Small intestine (tissue), 7 donors: Measurements from ENCODE around the gene EIF2A. TPM values are rescaled to one million over a fixed set of nuclear protein-coding genes. Genes with fewer than 3 reads are reported as not detected.

ENCODE experiments used
- DNase-seq, 2 donors: peaks; one replicate each; pipeline versions ENCODE4 v3.0.0 to v3.0.0-alpha.2; 2013
- FAIRE-seq: peaks from 2 replicates; lab custom pipeline; 2012; peaks lifted over from hg19 to GRCh38; lab: Jason Lieb, UNC
- H3K27ac ChIP-seq, 3 donors: one replicate each; pipeline ENCODE4 v1.5.1; 2013; ENCODE audit warnings: low read length in 2 of 3, mild to moderate bottlenecking in 2 of 3, control low read depth in 1 of 3, inconsistent platforms in 1 of 3, low read depth in 1 of 3, moderate library complexity in 1 of 3
- H3K27me3 ChIP-seq, 3 donors: one replicate each; pipeline ENCODE4 v1.6.1; 2013; ENCODE audit warnings: low read length in 3 of 3, inconsistent platforms in 1 of 3; ENCODE audit not compliant: control insufficient read depth in 3 of 3, insufficient read depth in 3 of 3
- H3K36me3 ChIP-seq, 3 donors: one replicate each; pipeline ENCODE4 v1.6.1; 2013; ENCODE audit warnings: low read length in 3 of 3, inconsistent platforms in 1 of 3, low read depth in 1 of 3, mild to moderate bottlenecking in 1 of 3, moderate library complexity in 1 of 3; ENCODE audit not compliant: control insufficient read depth in 3 of 3, insufficient read depth in 2 of 3
- H3K4me1 ChIP-seq, 3 donors: one replicate each; pipeline ENCODE4 v1.6.1; 2013; ENCODE audit warnings: low read length in 2 of 3, inconsistent platforms in 1 of 3, low read depth in 1 of 3, mild to moderate bottlenecking in 1 of 3, moderate library complexity in 1 of 3; ENCODE audit not compliant: control insufficient read depth in 3 of 3, insufficient read depth in 2 of 3
- H3K4me3 ChIP-seq, 3 donors: one replicate each; pipeline ENCODE4 v1.5.1; 2013; ENCODE audit warnings: low read length in 3 of 3, control low read depth in 1 of 3, inconsistent platforms in 1 of 3, low read depth in 1 of 3, mild to moderate bottlenecking in 1 of 3, moderate library complexity in 1 of 3
- H3K9me3 ChIP-seq, 2 donors: one replicate each; pipeline ENCODE4 v1.6.1; 2013; ENCODE audit warnings: low read depth in 1 of 2, low read length in 1 of 2; ENCODE audit not compliant: control insufficient read depth in 2 of 2, insufficient read depth in 1 of 2
- WGBS, 3 donors: extraction: QIAGEN DNeasy Blood & Tissue Kit; methylation state at CpG; one replicate each; pipeline ENCODE4 v1.1.7; 2013; 5-methylcytosine and 5-hydroxymethylcytosine counted together
- polyA plus RNA-seq, 4 donors: library from polyadenylated mRNA; stranded (reverse) in 3 of 4; unstranded in 1 of 4; fragments of 200-250 nt in 3 of 4; fragments of 120-200 nt in 1 of 4; gene quantifications; one replicate each; pipeline versions ENCODE4 v1.2.1 to v1.2.3, GENCODE V29; 2013
- donor health status: healthy with polysubstance abuse.
- donor health status: control.
- donor health status: control.
- donor health status: Bipolar disorder and iron deficiency.
- donor health status: healthy.

The EIF2A gene
- polyA plus RNA-seq, 4 donors, result 65.1 to 135 (median 86.1) TPM

DNA sequence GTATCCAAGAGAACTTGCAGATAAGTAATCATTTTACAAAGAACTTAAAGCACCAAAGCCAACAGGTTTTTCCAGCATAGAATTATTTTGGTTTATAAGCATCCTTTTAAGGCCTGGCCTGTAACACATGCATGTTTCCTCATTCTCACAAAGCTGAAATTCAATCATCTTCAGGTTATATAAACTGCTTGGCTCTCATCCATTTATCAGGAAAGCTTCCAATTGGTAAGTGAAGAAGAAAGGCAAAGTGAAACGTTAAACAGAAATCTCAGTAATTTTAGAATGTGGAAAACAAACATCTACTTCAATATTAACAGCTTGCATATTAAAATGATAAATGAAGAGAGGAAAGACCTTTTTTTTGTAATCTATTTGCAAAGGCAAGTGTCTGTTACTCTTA, 1.9 kb upstream of the EIF2A start:
- no peak for FAIRE-seq
- Histone ChIP-seq H3K4me3 (peak overlapping the region in 2 of 3 donors; percentile 35 to 98), H3K27ac (peak overlapping the region in 1 of 3 donors; percentile 18), H3K27me3 (no peaks in the 10 kb centered on the region), H3K9me3 (no peaks in the 10 kb centered on the region), H3K36me3 (peaks cover 0 to 5% (median 0%) of the 10 kb centered on the region in 3 donors), H3K4me1 (peaks cover 3 to 12% (median 8%) of the 10 kb centered on the region in 3 donors)
- peak; percentile 18 to 20 for DNase-seq
- WGBS, 3 donors, result 0% methylated on average over 1 of the region's 1 CpG

DNA sequence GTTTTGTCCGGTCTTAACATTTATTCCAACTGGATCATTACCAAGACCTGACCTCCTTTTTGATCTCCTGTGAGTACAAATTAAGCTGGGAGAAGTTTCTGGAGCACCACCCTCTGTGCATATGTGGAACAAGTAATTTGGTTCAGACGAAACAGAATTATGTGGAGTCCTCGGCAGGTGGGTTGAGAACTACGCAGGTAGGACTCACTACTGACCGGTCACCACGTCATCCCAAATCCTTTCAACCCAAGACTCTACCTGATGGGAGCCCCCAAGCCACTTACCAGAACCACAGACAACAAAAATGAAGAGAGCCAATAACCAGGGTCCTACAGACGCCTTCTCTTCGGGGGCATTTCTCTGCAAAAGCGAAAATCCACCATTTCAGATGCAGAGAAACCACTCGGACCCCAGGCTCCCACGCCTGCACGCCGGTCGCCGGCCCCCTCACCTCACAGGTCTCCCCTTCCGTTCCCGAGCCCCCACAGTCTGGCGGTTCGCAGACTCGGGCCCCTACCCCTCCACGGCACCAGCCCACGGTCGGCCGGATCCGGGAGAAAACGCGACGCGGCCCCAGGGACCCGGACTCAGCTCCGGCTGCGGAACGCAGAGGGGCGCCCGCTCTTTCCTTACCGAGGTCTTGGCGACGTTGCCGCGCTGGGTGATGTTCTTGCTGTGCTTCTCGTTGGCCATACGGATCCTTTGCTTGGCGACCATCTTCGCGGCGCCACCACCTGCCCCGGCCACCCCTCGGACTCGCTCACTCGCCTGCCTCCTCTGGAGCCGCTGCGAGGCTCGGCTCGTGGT, 965 bp upstream of the EIF2A start:
- peaks cover 0 to 7% (median 0%) of the 10 kb centered on the region in 3 donors for H3K36me3 ChIP-seq
- peak overlapping the region; percentile 97 to 99 (median 99) for H3K27ac ChIP-seq
- H3K9me3 ChIP-seq, result no peaks in the 10 kb centered on the region
- 0 to 1% (median 0%) methylated on average over 52 to 54 of the region's 54 CpGs for WGBS, 3 donors
- DNase-seq (peak in 1 of 2 donors; percentile 37), FAIRE-seq (no peak)
- no peaks in the 10 kb centered on the region for H3K27me3 ChIP-seq
- H3K4me3 ChIP-seq, result peak overlapping the region; percentile 88 to 98 (median 93)
- H3K4me1 ChIP-seq, result peaks cover 3 to 12% (median 8%) of the 10 kb centered on the region in 3 donors

DNA sequence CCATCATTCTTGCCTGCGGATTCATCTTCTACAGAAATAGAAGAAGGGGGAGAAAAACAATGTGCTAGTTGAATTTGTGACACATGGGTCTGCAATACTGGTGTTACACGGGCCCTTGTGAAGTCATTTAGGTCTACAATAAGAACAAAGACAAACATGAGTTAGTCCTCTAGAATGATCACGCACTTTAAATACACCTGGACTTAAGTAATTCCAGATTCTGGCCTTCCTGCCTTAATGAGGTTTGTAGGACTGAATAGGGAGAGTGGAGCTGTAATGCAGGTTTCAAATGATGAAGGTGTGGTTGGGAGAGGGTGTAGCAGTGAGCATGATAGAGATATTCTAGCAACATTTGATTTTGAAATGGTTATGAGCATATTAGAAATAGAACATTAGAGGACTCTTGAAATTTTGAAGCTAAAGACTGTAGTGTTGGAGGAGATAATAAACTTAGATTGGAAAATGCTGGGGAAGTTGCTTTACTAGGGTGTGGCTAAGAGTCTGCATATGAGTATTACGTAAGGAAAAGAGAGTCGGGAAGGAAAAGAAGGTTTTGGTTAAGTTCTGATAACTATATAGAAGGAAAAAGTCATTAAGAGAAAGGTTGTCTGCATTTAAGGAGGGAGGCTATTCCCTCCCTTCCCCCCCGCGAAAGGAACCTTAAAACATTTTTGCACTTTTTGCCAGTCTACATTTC, 606 bp downstream of the EIF2A start:
- 8 to 20% (median 13%) methylated on average over 7 of the region's 7 CpGs for WGBS, 3 donors
- Histone ChIP-seq H3K27ac (peak overlapping the region; percentile 67 to 97 (median 96)), H3K4me1 (peaks cover 3 to 10% (median 8%) of the 10 kb centered on the region in 3 donors), H3K4me3 (peak overlapping the region; percentile 58 to 86 (median 63)), H3K36me3 (peaks cover 0 to 9% (median 0%) of the 10 kb centered on the region in 3 donors), H3K9me3 (no peaks in the 10 kb centered on the region), H3K27me3 (no peaks in the 10 kb centered on the region)
- DNase-seq (peak in 1 of 2 donors; percentile 38), FAIRE-seq (no peak)

- H3K27me3 ChIP-seq, result no peaks in the 10 kb centered on the region
- no peaks in the 10 kb centered on the region for H3K9me3 ChIP-seq
- no peak for DNase-seq
- H3K36me3 ChIP-seq, result peaks cover 4 to 25% (median 7%) of the 10 kb centered on the region in 3 donors
- H3K4me1 ChIP-seq, result no peaks in the 10 kb centered on the region
- no peak overlapping the region for H3K4me3 ChIP-seq
- no peak for FAIRE-seq
- 90 to 93% (median 91%) methylated on average over 4 of the region's 4 CpGs for WGBS, 3 donors
- H3K27ac ChIP-seq, result no peak overlapping the region
These were observed 9.4 kb downstream of the EIF2A start for GRCh38 chr3:150555859-150556436.

DNA sequence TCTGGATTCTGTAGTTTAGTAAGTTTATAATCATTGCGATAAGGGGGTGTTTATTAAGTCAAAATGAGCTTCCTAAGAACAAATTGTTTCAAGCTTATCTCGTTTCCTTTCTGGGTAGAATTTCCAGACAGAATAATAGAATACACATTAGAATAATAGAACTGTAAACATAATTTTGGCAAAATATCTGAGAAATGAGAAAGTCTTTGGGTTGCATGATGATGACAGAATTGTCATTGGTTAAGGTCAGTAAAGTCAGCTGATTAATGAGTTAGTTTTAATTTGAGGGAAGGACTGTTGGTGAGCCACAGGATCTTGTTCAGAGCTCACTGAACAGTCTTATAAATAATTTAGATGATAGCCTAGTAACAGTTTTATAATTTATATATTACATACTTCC, 10.2 kb downstream of the EIF2A start:
- Histone ChIP-seq H3K4me1 (no peaks in the 10 kb centered on the region), H3K4me3 (no peak overlapping the region), H3K9me3 (no peaks in the 10 kb centered on the region), H3K27ac (no peak overlapping the region), H3K36me3 (peaks cover 4 to 27% (median 7%) of the 10 kb centered on the region in 3 donors), H3K27me3 (no peaks in the 10 kb centered on the region)
- FAIRE-seq (no peak), DNase-seq (no peak)
- 77 to 86% (median 78%) methylated on average over 2 of the region's 2 CpGs for whole genome bisulfite sequencing, 3 donors

DNA sequence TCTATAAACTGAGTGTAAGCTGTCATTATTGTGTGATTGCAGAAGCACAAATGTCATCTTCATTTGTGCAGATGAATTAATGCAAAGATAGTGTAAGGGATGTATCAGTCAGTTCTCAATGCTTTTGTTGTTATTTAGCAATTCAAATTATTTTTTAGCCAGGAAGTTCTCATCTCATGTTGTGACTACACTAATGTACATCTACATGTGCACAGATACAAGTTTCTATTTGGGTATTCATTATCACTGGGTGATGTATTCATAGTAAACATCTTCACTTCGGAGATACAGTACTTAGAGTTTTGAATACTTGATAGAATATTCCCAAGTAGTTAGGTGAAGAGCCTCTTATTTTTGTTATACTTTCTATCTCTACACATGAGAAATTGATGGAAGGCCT, 11.1 kb downstream of the EIF2A start:
- WGBS, 3 donors, result 58 to 67% (median 61%) methylated on average over 1 of the region's 1 CpG
- no peaks in the 10 kb centered on the region for H3K27me3 ChIP-seq
- DNase-seq (no peak), FAIRE-seq (no peak)
- H3K4me3 ChIP-seq, result no peak overlapping the region
- H3K9me3 ChIP-seq, result no peaks in the 10 kb centered on the region
- H3K27ac ChIP-seq, result no peak overlapping the region
- no peaks in the 10 kb centered on the region for H3K4me1 ChIP-seq
- H3K36me3 ChIP-seq, result peaks cover 6 to 29% (median 7%) of the 10 kb centered on the region in 3 donors

DNA sequence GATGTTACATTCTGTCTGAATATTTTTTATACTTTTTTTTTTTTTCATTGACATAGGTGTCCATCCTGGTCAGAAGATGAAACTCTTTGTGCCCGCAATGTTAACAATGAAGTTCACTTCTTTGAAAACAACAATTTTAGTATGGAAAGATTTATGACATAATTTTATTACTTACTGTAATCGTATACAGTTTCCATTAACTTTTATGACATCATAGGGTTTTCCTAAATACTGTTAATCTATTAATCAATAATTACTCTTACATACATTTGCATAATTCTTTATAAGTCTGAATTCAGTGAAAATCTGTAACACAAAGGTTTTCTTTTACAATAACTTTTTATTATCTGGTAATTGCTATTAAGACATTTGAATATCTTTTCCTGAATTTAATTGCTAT, 17.7 kb downstream of the EIF2A start:
- no peak for DNase-seq
- Histone ChIP-seq H3K4me3 (no peak overlapping the region), H3K27ac (no peak overlapping the region), H3K9me3 (no peaks in the 10 kb centered on the region), H3K27me3 (no peaks in the 10 kb centered on the region), H3K4me1 (no peaks in the 10 kb centered on the region), H3K36me3 (peaks cover 0 to 21% (median 8%) of the 10 kb centered on the region in 3 donors)
- WGBS, 3 donors, result 61 to 86% (median 68%) methylated on average over 2 of the region's 2 CpGs
- FAIRE-seq, result no peak

DNA sequence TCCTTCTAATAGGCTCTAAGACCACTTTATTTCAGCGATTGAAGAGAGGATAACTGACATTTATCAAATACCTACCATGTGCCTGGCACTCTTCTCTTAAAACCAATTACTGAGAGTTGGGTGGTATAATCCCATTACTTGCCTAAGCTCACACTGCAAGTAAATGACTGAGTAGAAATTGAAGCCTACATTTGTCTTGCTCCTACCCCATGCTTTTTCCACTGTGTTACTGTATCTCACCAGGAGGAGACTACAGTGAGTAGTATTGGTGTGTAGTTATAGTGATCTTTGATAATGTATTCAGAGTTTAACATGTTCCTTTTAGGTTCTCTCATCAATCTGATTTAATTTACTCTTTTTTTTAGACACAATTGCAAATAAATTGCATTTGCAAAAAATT, 20.7 kb downstream of the EIF2A start:
- 93 to 100% (median 97%) methylated on average over 1 of the region's 1 CpG for WGBS, 3 donors
- FAIRE-seq (no peak), DNase-seq (no peak)
- H3K4me1 ChIP-seq, result no peaks in the 10 kb centered on the region
- H3K4me3 ChIP-seq, result no peak overlapping the region
- H3K27me3 ChIP-seq, result no peaks in the 10 kb centered on the region
- no peak overlapping the region for H3K27ac ChIP-seq
- peaks cover 0 to 31% (median 9%) of the 10 kb centered on the region in 3 donors for H3K36me3 ChIP-seq
- H3K9me3 ChIP-seq, result no peaks in the 10 kb centered on the region
